IPS DF 4.7 (cell line): ENCODE data around the gene SGPP2.

Experiments
- DNase-seq: peaks from one replicate; pipeline ENCODE4 v3.0.0-alpha.2; 2013; ENCODE audit warnings: low spot score; ENCODE audit errors: extremely low read depth

Gene SGPP2

DNA sequence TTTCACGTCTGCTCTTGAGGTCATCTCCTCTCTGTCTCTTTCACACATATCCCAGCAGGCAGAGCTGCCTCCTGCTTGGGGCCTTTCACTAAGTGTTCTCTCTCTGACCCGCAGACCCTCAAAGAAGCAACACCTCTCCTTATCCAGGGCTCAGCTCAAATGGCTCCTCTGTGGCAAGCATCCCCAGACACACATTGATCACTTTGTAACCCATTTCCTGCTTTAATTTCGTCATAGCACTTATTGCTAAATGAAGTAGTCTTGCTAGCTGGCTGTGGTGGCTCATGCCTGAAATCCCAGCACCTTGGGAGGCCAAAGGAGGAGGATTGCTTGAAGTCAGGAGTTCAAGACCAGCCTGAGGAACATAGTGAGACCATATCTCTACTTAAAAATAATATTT lies 41.4 kb downstream of the SGPP2 start:
- DNase-seq: no peak

DNA sequence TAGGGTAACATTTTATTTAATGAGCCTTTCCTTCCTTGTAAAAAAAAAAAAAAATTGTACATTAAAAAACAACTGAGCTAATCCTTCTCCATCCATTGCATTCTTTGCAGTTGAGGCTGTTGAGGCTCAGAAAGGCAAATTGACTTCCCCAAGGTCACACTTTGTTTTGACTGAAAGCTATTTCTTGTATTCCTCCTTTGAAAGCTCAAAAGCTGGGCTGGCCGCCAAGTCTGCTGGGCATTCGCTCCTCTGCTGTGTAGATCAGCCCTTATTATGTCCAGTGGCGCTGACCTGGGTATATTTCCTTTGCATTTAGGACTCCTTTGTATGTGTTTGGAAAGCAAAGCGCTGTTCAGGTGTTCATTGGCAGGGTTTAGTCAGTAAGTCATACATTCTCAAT lies 44.0 kb downstream of the SGPP2 start:
- no peak for DNase-seq

DNA sequence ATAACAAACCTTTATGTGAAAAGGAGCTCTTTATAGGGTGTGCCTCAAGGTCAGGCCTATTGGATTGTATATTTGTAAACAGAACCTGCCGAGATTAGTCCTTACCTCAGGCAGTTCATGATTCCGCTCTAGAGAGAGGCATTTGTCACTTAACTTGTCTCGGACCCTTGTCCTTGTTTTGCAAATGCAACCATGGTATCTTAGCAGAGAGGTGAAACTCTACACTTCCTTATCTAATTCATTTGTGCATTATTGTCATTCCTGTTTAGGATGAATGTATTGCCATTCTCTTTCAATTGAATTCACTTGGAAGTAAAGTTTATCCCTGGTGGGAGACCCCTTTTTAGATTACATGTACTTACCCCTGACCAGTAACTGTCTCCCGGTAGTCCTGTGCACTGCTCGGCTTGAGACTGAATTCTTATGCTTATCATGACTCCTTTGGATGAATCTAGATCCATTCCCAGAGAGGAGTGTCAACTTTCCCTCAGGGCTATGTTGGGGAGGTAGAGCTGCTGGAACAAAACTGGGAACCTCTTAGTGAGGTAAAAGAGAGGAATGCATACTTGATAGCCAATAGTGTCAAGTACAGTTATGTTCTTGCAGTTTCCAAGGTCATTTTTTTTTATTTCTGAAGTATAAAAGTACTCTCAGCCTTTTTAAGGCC lies 46.6 kb downstream of the SGPP2 start:
- no peak for DNase-seq

DNA sequence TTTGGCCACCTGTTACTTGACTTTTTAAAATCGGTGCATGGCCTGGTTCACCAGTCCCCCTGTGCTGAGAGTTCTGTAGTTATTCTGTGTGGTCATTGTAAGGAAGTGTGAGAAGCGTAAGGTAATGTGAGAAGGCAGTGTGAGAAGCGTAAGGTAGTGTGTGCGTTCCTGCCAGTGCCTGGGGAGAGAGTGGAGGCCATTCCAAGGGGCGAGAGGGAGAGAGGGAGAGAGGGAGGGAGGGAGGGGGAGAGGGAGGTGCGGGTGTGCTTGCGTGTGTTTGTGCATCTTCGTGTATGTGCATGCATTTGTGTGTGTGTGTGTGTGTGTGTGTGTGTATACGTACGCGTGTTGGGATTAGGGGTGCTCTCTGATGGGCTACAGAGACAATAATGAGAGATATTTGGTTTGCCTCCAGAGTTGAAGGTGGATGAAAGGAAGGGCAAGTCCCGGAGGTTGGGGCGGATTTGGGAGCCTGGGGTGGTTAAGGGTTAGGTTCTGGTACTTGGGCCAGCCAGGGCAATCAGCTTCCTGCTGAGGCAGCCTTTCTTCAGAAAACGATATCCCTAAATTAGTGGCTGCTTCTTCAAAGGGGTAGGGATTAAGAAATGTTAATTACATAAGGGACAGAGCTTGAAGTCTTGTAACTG lies 53.7 kb downstream of the SGPP2 start:
- DNase-seq: no peak

DNA sequence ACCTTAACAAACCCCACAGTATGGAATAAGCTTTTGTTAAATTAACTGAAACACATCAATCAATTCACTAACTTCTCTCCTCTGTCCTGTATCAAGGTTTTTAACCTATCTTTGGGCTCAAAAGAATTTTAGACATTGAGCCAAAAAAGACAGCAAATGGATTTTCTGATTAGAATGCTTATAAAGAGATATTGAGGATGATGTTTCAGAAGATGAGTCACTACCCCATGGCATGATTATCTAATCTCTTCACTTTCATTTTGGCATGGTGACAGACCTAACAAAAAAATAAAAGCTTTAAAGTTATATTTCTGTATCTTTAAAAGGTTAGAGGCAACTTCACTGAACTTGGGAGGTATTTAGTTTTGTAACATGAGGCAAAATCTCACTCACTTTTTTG lies 55.5 kb downstream of the SGPP2 start:
- DNase-seq: no peak

DNA sequence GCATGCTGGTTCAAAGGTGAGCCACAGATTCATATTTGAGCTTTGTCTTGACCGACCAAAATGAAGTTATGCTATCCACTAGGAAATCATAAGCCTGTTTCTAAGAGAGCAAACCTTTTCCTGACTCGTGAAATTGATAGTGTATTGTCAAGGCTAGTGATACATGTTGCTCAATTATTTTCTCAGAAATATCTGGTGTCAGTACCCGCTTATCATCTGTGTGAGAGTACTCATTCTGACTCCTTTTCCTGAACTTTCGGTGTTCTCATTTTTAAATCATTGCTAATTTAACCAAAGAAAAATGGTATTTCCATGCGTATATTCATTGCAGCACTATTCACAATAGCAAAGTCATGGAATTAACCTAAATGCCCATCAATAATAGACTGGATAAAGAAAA lies 56.2 kb downstream of the SGPP2 start:
- no peak for DNase-seq

DNA sequence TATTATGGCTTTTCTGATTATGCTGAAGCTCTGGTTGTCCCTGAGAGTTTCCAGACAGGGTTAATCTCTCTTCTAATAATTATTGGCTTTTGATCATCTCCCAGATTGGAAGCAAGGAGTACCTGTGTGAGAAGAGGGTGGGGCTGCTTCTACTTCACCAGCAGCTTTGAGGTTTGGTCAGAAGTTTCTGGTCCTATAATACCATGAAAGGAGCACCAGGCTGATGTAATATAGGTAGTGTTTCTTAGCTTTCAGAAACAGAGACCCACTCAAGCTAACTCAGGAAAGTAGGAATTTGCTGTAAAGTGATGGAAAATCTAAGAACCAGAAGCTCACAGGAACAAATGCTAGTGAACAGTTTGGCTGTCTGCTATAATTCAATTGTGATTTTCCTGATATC lies 57.6 kb downstream of the SGPP2 start:
- no peak for DNase-seq

DNA sequence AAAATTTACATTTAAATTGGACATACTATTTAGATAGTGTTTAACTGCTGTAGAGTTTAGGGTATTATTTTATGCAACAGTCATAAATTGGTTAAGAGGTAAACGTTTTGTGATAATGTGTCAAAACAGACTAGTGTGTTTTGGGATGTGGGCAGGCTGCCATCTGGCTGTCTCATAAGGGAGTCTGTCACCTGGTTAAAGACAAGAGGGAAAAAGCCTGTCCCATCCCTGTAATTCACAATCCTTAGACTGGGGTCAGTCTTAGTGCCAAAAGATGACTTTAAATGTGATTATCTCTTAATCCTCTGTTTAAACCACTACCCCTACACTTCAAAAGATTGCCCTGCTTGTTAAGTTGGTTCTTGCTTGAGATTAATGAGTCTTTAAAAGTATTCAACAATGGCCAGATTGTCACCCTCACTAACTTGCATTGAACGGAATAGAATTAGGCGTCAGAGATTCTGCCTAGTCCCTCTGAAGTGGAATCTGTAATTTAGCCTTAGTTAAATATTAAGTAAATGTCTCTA lies 59.2 kb downstream of the SGPP2 start:
- DNase-seq: no peak

DNA sequence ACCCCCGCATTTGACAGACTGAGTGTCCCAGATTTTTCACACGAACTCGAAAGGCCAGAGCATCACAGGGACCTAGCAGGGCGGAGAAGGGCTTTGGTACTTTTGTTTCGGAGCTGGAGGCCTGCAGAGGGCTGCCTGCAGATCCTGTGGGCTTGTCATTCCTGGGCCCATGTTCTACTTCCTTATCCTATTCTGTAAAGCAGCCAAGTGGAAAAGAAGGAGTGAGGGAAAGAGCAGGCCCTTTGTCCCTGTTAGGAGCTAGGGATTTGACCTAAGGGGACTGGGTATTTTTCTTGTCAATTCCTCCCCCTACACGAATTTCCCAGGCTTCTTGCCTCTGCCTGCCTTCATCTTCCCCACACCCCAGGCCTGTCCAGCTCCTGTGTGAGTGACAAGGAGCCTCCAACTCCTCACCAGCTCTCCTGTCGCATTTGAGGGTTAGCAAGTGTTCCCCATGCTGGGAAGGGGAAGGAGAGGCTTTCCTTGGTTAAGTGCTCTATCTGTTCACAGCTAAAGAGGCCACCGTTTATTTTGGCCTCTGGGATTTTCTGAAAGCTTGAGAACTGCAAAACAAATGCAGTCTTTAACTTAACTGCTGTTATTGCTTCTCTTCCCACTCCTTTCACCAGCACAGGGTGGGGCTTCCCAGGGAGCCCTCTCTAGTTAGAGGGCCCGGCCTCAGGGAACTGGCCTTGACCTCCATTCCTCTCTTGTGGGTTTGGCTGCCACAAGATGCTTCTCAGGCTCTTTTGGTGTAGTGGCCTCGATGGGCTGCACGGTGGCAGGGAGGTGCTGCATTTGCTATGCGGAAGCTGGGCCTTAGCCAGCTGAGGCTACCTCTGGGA lies 61.2 kb downstream of the SGPP2 start:
- no peak for DNase-seq

DNA sequence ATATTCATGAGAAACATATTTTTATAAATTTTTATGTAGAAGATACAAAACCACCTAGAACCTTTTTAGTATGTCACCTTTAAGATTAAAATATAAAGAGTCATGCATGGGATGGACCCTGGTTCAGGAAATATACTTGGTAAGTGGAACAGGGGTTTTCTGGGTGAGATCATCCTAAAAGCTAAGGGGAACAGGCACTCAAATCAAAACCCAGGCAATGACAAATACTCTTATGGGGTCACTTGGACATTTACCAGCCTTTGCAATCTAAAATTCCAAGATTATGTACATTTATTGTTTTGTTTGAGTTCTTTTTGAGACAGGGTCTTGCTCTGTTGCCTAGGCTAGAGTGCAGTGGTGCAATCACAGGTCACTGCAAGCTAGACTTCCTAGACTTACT lies 65.8 kb downstream of the SGPP2 start:
- no peak for DNase-seq

DNA sequence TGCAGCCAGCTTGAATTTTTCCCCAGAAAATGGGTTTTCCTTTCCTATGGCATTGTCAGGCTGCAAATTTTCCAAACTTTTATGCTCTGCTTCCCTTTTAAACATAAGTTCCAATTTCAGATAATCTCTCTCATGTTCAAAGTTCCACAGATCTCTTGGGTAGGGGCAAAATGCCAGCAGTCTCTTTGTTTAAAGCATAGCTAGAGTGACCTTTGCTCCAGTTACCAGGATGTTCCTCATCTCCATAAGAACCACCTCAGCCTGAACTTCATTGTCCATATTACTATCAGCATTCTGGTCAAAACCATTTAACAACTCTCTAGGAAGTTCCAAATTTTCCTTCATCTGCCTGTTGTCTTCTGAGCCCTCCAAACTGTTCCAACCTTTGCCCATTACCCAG lies 68.3 kb downstream of the SGPP2 start:
- DNase-seq: no peak

DNA sequence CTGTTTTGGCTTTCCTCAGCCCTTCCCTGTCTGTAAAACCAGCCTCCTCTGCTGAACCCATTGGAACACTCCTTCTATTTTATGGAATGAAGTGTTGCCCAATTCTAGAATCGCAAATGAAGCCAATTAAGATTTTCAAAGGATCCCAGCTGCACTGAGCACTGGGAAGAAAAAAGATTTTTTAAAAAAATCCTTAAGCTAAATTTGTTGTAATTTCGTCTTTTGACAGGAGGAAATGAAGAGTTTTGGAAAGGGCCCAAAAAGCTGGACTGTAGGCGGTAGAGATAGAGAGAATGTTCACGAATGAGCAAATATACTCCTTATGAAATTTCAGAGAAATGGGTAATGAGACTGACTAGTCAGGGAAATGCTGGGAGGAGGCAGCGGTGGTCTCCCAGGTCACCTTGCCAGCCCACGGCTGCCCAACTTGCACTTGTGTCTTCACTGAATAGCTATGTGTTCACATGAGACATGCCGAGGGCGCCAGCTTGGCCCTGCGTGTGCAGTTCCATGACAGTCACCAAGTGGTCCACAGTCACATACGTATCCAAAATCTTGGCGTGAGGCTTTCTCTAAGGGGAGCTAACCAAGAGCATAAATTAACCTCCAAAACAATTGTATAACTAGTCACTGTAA lies 69.9 kb downstream of the SGPP2 start:
- DNase-seq: no peak

DNA sequence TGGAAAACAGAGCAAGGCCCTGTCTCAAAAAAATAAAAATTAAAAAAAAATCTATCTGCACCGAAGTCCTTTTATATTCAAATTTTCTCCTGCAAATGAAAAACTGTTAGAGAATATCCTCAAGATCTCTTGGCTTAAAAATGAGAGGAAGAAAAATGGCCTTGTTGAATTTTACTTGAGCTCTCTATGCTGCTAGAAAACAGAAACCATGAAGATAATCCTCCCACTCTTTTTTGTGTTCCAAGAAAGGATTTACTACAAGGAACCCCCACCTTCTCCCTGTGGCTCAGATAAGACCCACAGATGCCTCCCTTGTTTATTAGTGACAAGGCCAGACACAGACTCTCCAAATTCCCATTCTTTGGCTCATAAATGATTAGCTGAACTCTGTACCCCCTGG lies 71.0 kb downstream of the SGPP2 start:
- DNase-seq: no peak

DNA sequence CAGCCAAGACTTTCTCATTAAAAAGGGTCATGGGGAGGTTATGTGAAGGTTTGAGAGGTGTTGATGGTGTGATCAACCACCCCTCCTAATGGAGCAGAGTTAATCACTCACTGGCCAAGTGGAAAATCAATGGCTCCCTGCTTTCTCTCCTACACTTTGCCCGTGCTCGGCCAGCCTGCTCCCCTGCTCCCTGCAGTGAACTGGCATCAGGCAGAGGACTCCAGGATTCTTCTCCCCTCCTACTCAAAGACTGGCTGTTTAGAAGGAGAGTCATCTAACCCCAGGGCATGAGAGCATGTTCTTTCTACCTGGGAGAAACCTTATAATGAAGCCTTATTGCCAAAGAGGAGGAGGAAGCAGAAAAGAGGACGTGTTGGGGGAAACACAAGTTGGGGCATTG lies 74.9 kb downstream of the SGPP2 start:
- DNase-seq: no peak

DNA sequence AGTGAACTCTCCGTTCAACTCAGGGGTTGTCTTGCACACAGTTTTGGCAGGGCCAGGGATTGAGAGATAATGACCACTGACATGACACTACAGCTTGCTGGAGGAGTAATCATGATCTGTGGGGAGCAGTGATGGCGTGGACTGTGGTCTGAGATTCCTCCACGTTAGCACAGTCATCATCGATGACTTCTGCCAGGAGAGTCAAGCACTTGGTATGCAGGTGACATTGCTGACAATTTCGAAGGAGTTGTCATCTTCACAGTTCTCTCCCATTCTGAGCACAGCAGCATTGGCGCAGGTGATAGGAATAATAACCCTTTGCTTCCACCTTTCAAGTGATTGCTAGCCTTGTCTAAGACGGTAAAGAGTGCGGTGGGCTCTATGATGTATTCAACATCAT lies 79.8 kb downstream of the SGPP2 start:
- no peak for DNase-seq

DNA sequence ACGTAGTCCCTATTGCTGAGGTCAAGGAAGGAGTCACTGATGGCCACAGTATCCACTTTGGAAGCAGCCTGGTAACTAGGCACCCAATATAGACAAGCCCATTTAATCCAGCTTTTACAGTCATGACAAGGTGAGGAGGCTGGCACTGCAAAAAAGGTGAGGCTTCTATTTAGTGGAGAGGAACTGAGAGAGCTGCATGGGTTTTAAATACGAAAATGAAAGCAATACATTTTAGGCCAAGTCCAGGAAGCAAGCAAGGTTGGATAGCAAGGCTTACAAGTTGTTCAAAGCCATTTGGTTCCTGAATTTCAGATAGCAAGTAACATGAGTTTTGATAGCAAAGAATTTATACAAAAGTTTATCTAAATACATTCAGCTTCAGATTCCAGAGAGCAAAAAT lies 80.4 kb downstream of the SGPP2 start:
- no peak for DNase-seq

DNA sequence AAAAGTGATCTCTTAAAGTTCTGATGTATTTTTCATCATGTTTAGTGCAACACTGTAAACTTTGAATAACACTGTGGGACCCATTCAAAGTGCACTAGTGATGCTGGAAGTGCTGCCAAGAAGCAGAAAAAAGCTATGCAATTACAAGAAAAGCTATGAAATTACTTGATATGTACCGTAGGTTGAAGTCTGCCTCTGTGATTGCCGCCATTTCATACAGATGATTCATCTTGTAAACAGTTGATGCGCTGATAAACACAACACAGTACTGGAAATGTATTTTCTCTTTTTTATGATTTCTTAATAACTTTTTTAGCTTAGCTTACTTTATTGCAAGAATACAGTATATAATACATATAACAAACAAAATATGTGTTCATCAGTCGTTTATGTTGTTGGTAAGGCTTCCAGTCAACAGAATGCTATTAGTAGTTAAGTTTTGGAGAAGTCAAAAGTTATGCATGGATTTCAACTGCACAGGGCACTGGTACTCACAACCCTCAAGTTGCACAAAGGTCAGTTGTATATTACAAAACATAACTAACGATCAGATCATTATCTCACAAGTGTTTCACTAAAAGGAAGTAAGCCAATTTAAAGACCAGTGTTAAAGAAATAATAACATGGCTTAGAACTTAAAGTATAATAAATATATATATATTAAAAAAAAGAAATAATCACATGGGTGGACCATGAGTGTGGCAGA lies 82.0 kb downstream of the SGPP2 start:
- DNase-seq: no peak

DNA sequence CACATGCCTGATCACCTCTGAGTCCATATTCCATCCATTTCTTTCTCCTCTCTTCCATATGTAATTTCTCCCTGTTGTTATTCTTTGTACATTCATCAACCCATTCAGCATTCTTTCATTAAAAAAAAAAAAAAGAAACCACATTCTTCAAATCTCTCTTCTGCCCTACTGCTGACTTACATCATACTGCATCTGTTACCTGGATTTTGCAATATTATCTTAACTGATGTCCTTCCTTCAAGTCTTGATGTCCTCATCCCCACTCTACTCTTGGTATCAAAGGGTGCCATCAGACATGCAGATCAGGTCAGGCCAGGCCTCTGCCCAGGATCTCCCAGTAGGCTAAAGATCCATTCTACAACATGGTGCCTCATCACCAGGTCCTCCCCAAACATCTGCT lies 90.6 kb downstream of the SGPP2 start:
- DNase-seq: no peak

DNA sequence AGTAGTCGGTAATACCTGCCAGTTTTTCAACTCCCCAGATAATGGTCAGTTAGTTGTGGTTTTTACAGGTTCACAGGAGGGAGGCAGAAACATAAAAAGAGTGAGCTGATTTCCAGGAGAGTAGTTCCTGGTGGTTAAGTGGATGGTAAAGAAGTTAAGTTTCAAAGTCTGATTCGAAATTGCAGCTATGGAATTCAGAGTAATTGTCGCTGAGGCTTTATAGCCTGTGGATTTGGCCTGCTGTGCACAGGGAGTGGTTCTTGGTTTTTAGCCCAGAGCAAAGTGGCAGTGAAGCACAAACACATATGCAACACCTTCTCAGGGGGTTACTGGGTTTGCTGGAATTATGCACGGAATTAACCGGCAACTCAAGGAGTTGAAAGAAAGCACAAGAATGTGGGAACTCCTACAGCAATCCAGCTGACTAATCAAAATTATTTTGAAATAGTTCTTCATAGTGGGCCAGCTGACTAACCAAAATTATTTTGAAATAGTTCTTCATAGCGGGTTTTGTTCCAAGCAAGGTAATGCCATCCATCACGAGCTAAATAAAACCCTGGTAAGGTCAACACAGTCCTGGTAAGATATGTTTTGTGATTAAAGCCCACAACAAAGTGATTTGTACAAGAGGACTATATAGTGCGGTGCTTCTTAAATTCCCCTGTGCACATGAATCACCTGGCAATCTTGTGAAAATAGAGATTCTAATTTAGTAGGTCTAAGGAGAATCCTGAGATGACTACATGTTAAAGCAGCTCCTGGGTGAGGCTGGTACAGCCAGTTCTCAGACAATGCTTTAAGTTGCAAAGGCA lies 94.4 kb downstream of the SGPP2 start:
- DNase-seq: no peak

DNA sequence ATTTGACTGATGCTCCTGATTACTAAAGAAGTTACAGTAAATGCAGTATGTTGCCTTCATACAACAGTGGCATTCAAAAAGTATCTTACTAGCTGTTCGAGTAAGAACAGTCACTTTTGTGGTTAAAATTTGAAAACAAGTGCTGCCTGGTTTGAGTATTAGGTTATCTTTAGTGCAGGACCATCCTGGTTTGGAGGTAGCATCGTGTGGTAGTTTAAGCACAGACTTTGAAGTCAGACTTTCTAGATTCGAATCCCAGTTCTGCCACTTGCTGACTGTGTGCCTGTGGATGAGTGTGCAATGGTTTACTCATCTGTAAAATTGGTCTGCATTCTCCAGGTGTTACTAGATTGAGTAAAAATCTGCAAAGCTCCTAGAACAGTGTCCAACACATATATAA lies 96.8 kb downstream of the SGPP2 start:
- DNase-seq: no peak
